ENCODE measurements around the gene ZDHHC20.

DNA sequence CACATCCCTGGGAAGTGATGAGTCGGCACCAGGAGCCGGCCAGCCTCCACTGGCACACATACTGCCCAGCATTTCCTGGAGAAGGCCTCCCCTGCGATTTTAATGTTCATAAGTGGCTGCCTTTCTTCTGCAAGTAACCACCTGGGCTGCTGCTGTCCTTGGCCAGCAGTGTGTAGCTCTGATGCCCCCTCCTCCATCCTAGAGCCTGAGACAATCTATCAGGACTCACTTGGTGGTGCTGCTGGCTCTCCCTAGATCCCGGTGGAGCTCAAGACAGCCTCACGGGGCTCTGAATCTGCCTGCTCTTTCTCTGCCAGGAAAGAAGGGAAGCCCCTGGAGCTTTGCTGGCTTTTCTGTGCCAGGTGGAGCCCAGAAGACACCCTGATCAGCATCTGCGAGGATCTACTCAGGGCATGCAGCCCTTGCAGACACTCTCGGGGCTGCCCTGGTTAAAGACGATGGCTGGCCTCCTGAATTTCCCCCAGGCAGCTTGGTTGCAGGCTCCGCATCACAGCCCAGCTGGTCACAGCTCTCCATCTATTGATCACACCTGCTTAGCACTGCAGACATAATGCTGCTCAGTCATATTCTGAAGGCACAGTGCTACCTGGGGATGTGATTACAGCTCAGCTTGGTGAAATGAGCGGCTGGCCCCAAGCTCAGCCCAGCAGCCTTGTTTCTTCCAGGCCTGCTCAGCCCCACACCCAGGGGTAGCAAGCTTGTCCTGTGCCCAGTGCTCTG lies 122.3 kb downstream of the ZDHHC20 start:
- TF ChIP-seq POLR2A (IDR thresholded peaks at IDR 0.05; ENCODE audit: low read depth, low read length) (no peak), POLR2AphosphoS5 (IDR thresholded peaks at IDR 0.05; ENCODE audit: low read depth, low read length) (no peak), TAF1 (IDR thresholded peaks at IDR 0.05; ENCODE audit: low read depth, low read length) (no peak)

All from GM12891 (cell line).